ENCODE measurements around the gene JPT2.
A peak's percentile ranks its signal among the peaks of the same experiment; 100 is the strongest.

JPT2 gene

GRCh38 chr16:1678500-1679098 lies 520 bp downstream of the JPT2 start:
- Histone ChIP-seq H3K9ac (ENCODE audit: low read depth, low read length) (peak overlapping the region; percentile 97), H3K36me3 (ENCODE audit: insufficient read depth, low read length) (peaks cover 40% of the 10 kb centered on the region), H3K27me3 (ENCODE audit: insufficient read depth, low read length) (no peaks in the 10 kb centered on the region), H3K9me3 (ENCODE audit: insufficient read depth, low read depth, low read length) (no peaks in the 10 kb centered on the region), H3K27ac (ENCODE audit: low read depth, low read length) (peak overlapping the region; percentile 77), H3K4me3 (ENCODE audit: low read length) (peak overlapping the region; percentile 97), H3K4me1 (ENCODE audit: insufficient read depth, low read length) (peaks cover 21% of the 10 kb centered on the region)
- WGBS, result 1% methylated on average over 45 of the region's 45 CpGs

- H3K27me3 ChIP-seq (ENCODE audit: insufficient read depth, low read length), result no peaks in the 10 kb centered on the region
- H3K4me3 ChIP-seq (ENCODE audit: low read length), result peak overlapping the region; percentile 97
- H3K9ac ChIP-seq (ENCODE audit: low read depth, low read length), result 0 out of 2 replicates have a peak overlapping the region, but pooled peaks have one; percentile 15
- 93% methylated on average over 12 of the region's 14 CpGs for WGBS
- H3K4me1 ChIP-seq (ENCODE audit: insufficient read depth, low read length), result peaks cover 21% of the 10 kb centered on the region
- peaks cover 40% of the 10 kb centered on the region for H3K36me3 ChIP-seq (ENCODE audit: insufficient read depth, low read length)
- H3K27ac ChIP-seq (ENCODE audit: low read depth, low read length), result no peak overlapping the region
- H3K9me3 ChIP-seq (ENCODE audit: insufficient read depth, low read depth, low read length), result no peaks in the 10 kb centered on the region
These were observed 2.3 kb downstream of the JPT2 start for GRCh38 chr16:1680361-1680760.

GRCh38 chr16:1681032-1681431 lies 3.0 kb downstream of the JPT2 start:
- Histone ChIP-seq H3K4me3 (ENCODE audit: low read length) (no peak overlapping the region), H3K9me3 (ENCODE audit: insufficient read depth, low read depth, low read length) (no peaks in the 10 kb centered on the region), H3K36me3 (ENCODE audit: insufficient read depth, low read length) (peaks cover 39% of the 10 kb centered on the region), H3K9ac (ENCODE audit: low read depth, low read length) (0 out of 2 replicates have a peak overlapping the region, but pooled peaks have one; percentile 15), H3K27me3 (ENCODE audit: insufficient read depth, low read length) (no peaks in the 10 kb centered on the region), H3K27ac (ENCODE audit: low read depth, low read length) (no peak overlapping the region), H3K4me1 (ENCODE audit: insufficient read depth, low read length) (peaks cover 21% of the 10 kb centered on the region)
- WGBS, result 95% methylated on average over 9 of the region's 10 CpGs

DNA sequence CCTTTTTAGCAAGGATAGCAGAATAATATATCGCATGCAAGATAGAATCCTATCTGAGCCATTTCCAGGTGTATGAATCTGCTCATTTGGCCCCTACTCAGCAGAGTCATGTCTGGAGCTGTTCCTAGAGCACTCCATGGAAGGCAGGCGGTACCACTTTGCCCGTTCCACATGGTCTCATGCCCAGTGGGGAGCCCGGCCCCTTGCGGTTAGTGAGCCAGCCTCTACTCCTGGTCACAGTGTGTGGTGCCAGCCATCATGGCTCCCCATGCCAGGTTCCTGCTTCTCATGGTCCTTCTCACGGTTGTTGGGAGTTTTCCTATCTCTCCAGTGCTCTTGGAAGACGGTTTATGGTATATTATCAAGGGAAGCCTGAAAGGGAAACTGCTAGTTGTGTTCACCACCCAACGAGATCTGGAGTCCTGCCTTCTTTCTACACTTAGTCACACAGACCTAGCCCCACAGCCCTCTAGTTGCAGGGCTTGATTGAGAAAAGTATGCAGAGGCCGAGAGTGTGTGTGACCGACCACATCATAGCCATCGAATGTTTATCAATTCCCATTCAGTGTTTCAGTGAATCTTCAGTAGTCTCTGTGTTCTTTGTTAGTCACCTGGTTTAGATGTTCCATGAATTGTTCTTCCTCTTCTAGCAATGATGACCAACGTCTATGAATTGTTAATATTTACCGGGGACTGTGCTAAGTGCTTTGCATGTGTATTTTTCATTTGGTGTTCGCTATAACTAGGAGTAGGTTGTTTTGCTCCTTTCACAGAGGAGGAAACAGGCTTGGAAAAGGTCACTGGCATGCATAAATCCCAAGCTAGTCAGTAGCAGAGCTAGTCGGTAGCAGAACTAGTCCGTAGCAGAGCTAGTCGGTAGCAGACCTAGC lies 9.6 kb downstream of the JPT2 start:
- WGBS, result 94% methylated on average over 17 of the region's 17 CpGs
- H3K36me3 ChIP-seq (ENCODE audit: insufficient read depth, low read length), result peaks cover 93% of the 10 kb centered on the region

DNA sequence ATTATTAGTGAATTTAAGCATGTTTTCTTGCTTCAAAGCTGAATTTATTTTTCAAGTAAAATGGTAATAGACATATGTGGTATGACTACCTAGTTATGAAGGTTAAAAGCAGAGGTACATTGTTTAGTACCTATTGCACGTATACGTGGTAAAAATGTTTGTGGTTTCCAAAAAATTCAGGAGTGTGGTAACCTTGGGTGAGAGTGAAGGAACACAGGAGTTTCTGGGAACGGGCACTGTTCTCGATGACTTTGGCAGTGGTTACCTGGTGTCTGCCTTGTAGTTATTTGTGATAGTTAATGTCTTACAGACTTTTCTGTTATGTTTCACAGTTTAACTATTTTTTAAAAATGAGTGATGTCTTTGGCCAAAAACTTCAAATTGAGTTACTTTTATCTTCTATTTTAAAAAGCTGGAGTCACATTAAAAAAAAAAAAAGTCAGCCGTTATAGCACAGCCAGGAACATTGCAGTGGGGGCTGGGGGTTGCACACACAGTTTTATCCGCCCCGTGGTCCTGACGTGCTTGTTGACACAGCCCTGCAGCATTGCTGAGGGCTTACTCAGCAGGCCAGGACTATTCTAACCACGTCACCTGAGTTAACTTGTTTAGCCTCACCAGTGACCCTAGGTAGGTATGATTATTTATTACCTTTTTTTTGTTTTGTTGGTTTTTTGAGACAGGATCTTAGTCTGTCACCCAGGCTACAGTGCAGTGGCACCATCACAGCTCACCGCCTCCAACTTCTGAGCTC lies 10.9 kb downstream of the JPT2 start:
- Histone ChIP-seq H3K9ac (ENCODE audit: low read depth, low read length) (no peak overlapping the region; the same call in 1 of the 2 replicates), H3K4me1 (ENCODE audit: insufficient read depth, low read length) (peaks cover 6% of the 10 kb centered on the region; the same call in 1 of the 2 replicates), H3K27me3 (ENCODE audit: insufficient read depth, low read length) (no peaks in the 10 kb centered on the region), H3K4me3 (ENCODE audit: low read length) (no peak overlapping the region), H3K27ac (ENCODE audit: low read depth, low read length) (no peak overlapping the region; the same call in 1 of the 2 replicates), H3K36me3 (ENCODE audit: insufficient read depth, low read length) (peaks cover 97% of the 10 kb centered on the region), H3K9me3 (ENCODE audit: insufficient read depth, low read depth, low read length) (no peaks in the 10 kb centered on the region)
- 90% methylated on average over 10 of the region's 10 CpGs for WGBS

More for the DNA sequence above, 9.6 kb downstream of the JPT2 start:
- Histone ChIP-seq H3K27ac (ENCODE audit: low read depth, low read length) (no peak overlapping the region), H3K9me3 (ENCODE audit: insufficient read depth, low read depth, low read length) (no peaks in the 10 kb centered on the region), H3K27me3 (ENCODE audit: insufficient read depth, low read length) (no peaks in the 10 kb centered on the region), H3K9ac (ENCODE audit: low read depth, low read length) (no peak overlapping the region), H3K4me3 (ENCODE audit: low read length) (no peak overlapping the region), H3K4me1 (ENCODE audit: insufficient read depth, low read length) (peaks cover 6% of the 10 kb centered on the region; the same call in 1 of the 2 replicates)

DNA sequence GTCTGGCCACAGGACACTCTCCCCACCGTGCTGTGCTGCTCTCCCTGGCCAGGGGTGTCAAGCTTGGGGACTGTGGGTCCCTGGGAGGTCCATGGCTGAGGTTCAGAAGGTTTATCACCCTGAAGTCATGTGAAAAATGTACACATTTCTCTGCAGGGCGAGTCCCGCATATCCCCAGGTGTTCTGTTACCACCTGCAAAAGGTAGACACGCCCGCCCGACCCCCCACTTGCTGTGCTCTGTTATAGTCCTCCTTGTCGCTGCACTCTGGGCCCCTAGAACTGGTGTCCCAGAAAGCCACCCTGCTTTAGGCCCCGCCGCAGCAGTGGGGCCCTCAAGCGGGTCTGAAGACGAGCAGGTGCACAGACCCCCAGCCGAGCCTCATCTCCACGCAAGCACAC lies 11.8 kb downstream of the JPT2 start:
- peaks cover 97% of the 10 kb centered on the region for H3K36me3 ChIP-seq (ENCODE audit: insufficient read depth, low read length)
- no peak overlapping the region for H3K4me3 ChIP-seq (ENCODE audit: low read length)
- H3K4me1 ChIP-seq (ENCODE audit: insufficient read depth, low read length), result peaks cover 6% of the 10 kb centered on the region; the same call in 1 of the 2 replicates
- no peaks in the 10 kb centered on the region for H3K9me3 ChIP-seq (ENCODE audit: insufficient read depth, low read depth, low read length)
- WGBS, result 96% methylated on average over 13 of the region's 13 CpGs
- no peak overlapping the region for H3K27ac ChIP-seq (ENCODE audit: low read depth, low read length)
- no peaks in the 10 kb centered on the region for H3K27me3 ChIP-seq (ENCODE audit: insufficient read depth, low read length)
- H3K9ac ChIP-seq (ENCODE audit: low read depth, low read length), result no peak overlapping the region

DNA sequence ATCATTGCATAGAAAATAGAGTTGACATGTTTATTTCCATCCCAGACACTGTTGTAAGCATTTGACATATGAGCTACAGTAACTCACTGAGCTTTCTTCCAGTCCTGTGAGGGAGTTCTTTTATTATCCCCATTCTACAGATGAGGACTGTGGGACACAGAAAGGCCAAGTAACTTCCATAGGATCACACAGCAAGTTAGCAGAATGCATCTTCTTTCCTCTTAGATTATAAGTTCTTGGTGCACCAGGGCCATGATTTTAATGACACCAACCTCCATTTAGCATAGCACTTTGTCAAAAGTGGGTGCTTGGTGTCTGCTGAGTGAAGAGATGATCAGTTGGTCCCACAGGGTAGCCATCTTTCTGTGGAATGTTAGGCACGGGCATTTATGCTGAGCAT lies 12.7 kb downstream of the JPT2 start:
- no peak overlapping the region for H3K9ac ChIP-seq (ENCODE audit: low read depth, low read length)
- H3K9me3 ChIP-seq (ENCODE audit: insufficient read depth, low read depth, low read length), result no peaks in the 10 kb centered on the region
- peaks cover 6% of the 10 kb centered on the region; the same call in 1 of the 2 replicates for H3K4me1 ChIP-seq (ENCODE audit: insufficient read depth, low read length)
- WGBS, result 93% methylated on average over 1 of the region's 1 CpG
- H3K4me3 ChIP-seq (ENCODE audit: low read length), result no peak overlapping the region
- no peak overlapping the region for H3K27ac ChIP-seq (ENCODE audit: low read depth, low read length)
- H3K36me3 ChIP-seq (ENCODE audit: insufficient read depth, low read length), result peaks cover 96% of the 10 kb centered on the region
- no peaks in the 10 kb centered on the region for H3K27me3 ChIP-seq (ENCODE audit: insufficient read depth, low read length)

- Histone ChIP-seq H3K4me1 (ENCODE audit: insufficient read depth, low read length) (peaks cover 6% of the 10 kb centered on the region; the same call in 1 of the 2 replicates), H3K27me3 (ENCODE audit: insufficient read depth, low read length) (no peaks in the 10 kb centered on the region), H3K4me3 (ENCODE audit: low read length) (no peak overlapping the region), H3K9ac (ENCODE audit: low read depth, low read length) (no peak overlapping the region), H3K27ac (ENCODE audit: low read depth, low read length) (no peak overlapping the region), H3K9me3 (ENCODE audit: insufficient read depth, low read depth, low read length) (no peaks in the 10 kb centered on the region), H3K36me3 (ENCODE audit: insufficient read depth, low read length) (peaks cover 97% of the 10 kb centered on the region)
These were observed 13.2 kb downstream of the JPT2 start for GRCh38 chr16:1691276-1691675.

GRCh38 chr16:1691956-1692355 lies 13.9 kb downstream of the JPT2 start:
- H3K36me3 ChIP-seq (ENCODE audit: insufficient read depth, low read length), result peaks cover 97% of the 10 kb centered on the region
- no peak overlapping the region for H3K9ac ChIP-seq (ENCODE audit: low read depth, low read length)
- H3K9me3 ChIP-seq (ENCODE audit: insufficient read depth, low read depth, low read length), result no peaks in the 10 kb centered on the region
- H3K4me3 ChIP-seq (ENCODE audit: low read length), result no peak overlapping the region
- H3K4me1 ChIP-seq (ENCODE audit: insufficient read depth, low read length), result peaks cover 6% of the 10 kb centered on the region; the same call in 1 of the 2 replicates
- no peaks in the 10 kb centered on the region for H3K27me3 ChIP-seq (ENCODE audit: insufficient read depth, low read length)
- H3K27ac ChIP-seq (ENCODE audit: low read depth, low read length), result no peak overlapping the region
- 96% methylated on average over 21 of the region's 21 CpGs for WGBS

DNA sequence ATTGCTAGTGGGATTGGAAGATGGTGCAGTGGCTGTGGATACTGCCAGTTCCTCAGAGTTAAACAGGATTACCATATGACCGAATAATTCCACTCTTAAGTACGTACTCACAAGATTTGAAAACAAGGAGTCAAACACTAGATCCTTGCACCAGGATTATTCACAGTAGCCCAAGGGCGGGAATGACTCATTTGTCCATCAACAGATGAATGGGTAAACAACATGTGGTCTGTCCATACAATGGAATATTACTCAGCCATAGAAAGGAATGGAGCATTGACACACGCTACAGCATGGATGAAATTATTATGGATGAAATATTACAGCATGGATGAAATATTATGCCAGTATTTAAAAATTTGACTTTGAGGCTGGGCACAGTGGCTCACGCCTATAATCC lies 18.8 kb downstream of the JPT2 start:
- WGBS, result 96% methylated on average over 5 of the region's 5 CpGs
- peaks cover 98% of the 10 kb centered on the region for H3K36me3 ChIP-seq (ENCODE audit: insufficient read depth, low read length)

DNA sequence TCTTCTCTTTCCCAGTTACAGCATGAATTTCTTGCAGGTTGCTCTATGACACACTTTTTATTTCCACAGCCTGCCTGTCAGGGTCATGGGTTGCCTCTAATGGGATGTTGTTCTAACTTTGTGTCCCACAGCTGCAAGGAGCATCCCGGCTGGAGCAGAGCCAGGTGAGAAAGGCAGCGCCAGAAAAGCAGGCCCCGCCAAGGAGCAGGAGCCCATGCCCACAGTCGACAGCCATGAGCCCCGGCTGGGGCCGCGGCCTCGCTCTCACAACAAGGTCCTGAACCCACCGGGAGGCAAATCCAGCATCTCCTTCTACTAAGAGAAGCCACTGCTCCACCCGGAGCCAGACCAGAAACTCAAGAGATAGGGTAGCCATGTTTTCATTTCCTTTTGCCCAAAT lies 20.6 kb downstream of the JPT2 start:
- no peak overlapping the region for H3K9ac ChIP-seq (ENCODE audit: low read depth, low read length)
- no peaks in the 10 kb centered on the region for H3K27me3 ChIP-seq (ENCODE audit: insufficient read depth, low read length)
- no peak overlapping the region for H3K27ac ChIP-seq (ENCODE audit: low read depth, low read length)
- WGBS, result 94% methylated on average over 10 of the region's 10 CpGs
- no peaks in the 10 kb centered on the region for H3K9me3 ChIP-seq (ENCODE audit: insufficient read depth, low read depth, low read length)
- no peak overlapping the region for H3K4me3 ChIP-seq (ENCODE audit: low read length)
- H3K36me3 ChIP-seq (ENCODE audit: insufficient read depth, low read length), result peaks cover 92% of the 10 kb centered on the region
- no peaks in the 10 kb centered on the region for H3K4me1 ChIP-seq (ENCODE audit: insufficient read depth, low read length)

More for the DNA sequence above, 18.8 kb downstream of the JPT2 start:
- H3K4me3 ChIP-seq (ENCODE audit: low read length), result no peak overlapping the region
- no peak overlapping the region for H3K27ac ChIP-seq (ENCODE audit: low read depth, low read length)
- H3K4me1 ChIP-seq (ENCODE audit: insufficient read depth, low read length), result no peaks in the 10 kb centered on the region
- no peaks in the 10 kb centered on the region for H3K27me3 ChIP-seq (ENCODE audit: insufficient read depth, low read length)
- no peaks in the 10 kb centered on the region for H3K9me3 ChIP-seq (ENCODE audit: insufficient read depth, low read depth, low read length)
- H3K9ac ChIP-seq (ENCODE audit: low read depth, low read length), result no peak overlapping the region

Data from HUES64 (cell line).